Nasal cavity respiratory epithelium epithelial cell of viscerocranial mucosa (primary cell): Measurements from ENCODE around the gene DUX4. TPM values are rescaled to one million over a fixed set of nuclear protein-coding genes. Genes with fewer than 3 reads are reported as not detected.

Experiments
- total RNA-seq: library from RNA; depleted of rRNA; stranded (reverse); fragments of >200 nt; gene quantifications from 2 replicates; pipeline ENCODE4 v1.2.3, GENCODE V29; 2014

The DUX4 gene
- total RNA-seq: not detected in 2 replicates

DNA sequence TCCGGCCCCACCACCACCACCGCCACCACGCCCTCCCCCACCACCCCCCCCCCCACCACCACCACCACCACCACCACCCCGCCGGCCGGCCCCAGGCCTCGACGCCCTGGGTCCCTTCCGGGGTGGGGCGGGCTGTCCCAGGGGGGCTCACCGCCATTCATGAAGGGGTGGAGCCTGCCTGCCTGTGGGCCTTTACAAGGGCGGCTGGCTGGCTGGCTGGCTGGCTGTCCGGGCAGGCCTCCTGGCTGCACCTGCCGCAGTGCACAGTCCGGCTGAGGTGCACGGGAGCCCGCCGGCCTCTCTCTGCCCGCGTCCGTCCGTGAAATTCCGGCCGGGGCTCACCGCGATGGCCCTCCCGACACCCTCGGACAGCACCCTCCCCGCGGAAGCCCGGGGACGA, at the start of gene DUX4:
DUX4 (plus strand) TSS at position 347 of the 400 bp plus-strand sequence; CDS start at position 347, 0 bp downstream.

Other genes starting within 250 kb of the DUX4 start
- gene FRG1, start 232.9 kb upstream of the DUX4 start, total RNA-seq: 18.8 and 21.0 TPM in 2 replicates
- gene FRG2, start 146.5 kb upstream of the DUX4 start, total RNA-seq: not detected in 2 replicates
- gene DBET, start 109.3 kb upstream of the DUX4 start, total RNA-seq: not detected in 2 replicates